ENCODE measurements around the gene D2HGDH.
"Not testable (repeated sequence)": the region's sequence is repeated elsewhere in the genome, so short reads cannot be mapped to it uniquely, and the experiment has no call there.

Gene D2HGDH

DNA sequence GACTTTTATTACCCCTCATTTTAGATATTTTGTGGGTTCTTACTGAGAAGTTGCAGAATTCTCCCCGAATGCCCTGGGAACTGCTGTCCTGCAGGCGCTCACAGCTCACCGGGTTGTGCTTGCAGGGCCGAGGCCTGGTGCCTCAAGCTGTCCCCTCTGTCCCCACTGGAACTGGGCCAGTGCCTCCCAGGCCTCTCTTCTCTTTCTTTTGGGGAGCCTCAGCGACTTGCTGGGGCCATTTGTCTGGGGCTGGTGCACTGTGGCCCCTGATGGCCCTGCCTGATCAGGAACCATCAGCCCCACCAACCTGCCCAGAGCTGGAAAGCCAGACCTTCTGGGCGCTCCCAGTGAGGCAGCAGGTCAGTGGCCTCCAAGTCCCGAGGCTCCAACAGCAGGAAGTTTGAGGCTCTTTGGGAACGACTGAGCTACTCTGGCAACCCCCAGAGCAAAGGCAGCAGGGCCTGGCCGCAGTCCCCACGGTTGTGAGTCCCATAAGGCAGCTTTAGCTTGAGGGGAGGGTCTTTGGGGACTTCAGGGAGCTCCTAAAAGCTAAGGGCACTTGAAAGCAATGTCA lies 59.9 kb downstream of the D2HGDH start:
- DNase-seq (ENCODE audit: low read depth): no peak

DNA sequence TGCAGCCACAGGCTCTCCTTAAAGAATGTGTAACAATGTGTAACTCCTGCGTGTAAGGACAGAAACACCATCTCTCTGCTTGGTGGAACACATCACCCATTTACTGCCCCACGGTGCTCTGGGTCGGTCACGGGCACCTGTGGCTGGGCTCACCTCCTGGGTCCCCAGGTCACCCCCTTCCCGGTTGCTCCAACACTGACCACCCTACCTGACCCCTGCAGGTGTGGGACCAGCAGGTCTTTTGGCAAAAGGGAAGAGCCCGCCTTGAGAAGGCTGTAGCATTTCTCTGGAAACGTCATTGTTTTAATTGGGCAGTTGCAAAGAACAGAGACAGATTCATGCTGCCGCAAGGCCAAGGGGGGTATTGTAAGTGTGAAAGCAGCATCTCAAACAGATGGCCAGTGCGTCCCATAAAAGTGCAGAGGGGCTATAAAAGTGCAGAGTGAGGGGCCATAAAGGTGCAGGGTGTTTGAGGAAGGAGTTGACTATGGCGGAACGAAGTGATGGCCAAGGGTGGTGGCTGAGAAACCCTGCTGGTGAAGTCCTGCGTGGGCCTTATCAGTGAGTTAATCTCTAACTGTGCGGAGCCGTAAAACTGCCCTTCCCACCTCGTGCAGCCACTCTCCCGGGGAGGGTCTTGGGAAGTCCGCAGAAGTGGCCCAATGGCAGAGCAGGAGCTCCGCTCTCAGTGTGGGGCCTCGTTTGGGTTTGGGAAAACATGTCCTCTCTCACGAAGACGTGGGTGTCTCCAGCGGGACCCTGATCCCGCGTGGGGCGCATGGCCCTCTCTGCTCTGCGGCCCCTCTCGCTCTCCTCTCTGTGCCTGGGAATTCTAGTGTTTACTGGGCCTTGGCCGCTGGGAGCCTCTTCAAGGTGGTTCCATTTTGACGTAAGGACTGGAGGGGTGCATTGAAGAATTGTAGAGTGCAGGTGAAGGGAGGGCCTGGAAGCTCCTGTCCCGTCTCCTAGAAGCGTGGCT lies 60.9 kb downstream of the D2HGDH start:
- DNase-seq (ENCODE audit: low read depth): no peak

DNA sequence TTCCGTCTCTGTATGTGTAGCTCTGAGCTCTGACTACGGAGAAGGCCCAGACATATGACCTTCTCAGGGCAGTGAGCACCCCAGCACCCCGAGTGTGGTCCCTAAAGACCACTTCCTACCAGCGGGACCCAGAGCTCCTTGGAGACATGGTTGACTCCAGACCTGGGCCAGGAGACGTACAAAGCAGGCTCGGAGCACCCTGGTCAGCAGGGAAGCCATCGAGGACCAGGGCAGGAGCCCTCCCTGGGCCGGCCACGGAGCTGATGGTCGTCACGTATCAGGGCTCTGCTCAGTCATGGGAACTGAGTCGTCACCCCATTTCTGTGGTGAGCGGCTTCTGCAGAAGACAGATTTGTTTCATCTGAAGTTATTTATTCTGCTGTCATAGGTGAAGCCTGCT lies 61.8 kb downstream of the D2HGDH start:
- no peak for DNase-seq (ENCODE audit: low read depth)

DNA sequence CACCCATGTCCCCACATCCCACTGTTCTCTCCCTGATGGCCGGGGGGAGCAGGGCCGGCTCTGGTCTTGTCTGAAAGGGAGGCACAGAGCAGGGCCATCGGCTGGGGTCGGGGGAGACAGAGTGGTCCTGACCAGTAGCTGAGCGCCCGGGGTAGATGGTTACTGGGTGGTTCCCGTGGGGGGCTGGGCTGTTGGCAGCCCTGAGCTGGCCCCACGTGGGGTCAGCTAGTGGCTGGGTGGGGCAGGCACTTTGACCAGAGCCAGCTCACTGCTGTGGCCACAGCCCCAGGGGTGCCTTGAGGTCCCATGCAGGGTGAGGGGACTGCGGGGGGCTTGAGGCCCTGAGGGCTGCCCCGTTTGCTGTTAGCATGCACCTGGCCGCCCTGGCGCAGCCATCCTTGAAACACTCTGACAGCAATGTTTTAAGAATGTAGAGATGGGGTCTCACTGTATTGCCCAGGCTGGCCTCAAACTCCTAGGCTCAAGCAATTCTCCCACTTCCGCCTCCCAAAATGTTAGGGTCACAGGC lies 62.2 kb downstream of the D2HGDH start:
- DNase-seq (ENCODE audit: low read depth): no peak

DNA sequence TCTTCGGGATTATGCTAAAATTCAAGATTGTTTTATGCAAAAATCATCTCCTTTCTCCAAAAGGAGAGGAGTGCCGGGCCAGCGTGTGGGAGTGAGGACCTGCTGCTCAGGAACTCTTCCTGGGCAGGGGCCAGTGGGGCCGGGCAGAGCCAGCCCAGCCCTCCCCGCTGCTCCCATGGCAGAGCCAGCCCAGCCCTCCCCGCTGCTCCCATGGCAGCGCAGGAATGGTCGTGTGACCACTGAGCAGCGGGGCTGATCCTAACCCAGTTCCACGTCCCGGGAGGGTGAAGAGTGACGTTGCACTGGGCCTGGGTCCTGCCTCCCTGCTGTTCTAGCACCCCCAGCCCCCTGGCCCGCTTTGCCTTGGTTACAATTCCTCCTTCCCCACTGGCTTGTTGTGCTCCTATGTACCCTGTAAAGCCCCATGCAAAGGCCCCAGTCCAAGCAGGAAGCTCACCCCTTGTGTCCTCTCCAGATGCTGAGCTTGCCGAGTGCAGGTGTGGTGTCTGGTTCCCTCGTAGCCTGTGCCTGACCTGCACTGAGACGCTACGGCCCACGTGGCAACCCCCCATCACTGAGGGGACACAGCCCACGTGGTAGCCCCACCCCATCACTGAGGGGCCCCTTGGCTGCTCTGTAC lies 63.1 kb downstream of the D2HGDH start:
- no peak for DNase-seq (ENCODE audit: low read depth)

DNA sequence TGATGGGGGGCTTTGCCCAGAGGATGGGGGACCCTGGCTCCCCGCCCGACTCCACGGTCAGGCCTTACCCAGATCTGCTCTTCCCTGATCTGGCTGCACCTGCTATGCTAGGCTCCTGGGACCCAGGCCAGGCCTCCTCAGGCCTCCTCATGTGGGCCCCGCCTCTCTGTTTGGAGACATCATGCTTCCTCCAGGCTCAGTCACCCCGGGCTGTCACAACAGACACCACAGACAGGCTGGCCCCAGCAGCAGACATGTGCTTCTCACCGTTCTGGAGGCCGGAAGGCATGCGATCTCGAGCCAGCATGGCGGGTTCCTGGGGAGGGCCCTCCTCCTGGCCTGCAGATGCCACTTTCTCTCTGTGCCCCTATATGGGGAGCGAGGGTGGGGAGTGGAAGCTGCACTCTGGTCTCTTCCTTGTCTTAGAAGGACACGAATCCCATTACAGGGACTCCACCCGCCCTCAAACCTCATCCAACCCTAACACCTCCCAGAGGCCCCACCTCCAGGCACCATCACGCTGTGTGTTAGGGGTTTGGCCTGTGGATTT lies 63.7 kb downstream of the D2HGDH start:
- no peak for DNase-seq (ENCODE audit: low read depth)

DNA sequence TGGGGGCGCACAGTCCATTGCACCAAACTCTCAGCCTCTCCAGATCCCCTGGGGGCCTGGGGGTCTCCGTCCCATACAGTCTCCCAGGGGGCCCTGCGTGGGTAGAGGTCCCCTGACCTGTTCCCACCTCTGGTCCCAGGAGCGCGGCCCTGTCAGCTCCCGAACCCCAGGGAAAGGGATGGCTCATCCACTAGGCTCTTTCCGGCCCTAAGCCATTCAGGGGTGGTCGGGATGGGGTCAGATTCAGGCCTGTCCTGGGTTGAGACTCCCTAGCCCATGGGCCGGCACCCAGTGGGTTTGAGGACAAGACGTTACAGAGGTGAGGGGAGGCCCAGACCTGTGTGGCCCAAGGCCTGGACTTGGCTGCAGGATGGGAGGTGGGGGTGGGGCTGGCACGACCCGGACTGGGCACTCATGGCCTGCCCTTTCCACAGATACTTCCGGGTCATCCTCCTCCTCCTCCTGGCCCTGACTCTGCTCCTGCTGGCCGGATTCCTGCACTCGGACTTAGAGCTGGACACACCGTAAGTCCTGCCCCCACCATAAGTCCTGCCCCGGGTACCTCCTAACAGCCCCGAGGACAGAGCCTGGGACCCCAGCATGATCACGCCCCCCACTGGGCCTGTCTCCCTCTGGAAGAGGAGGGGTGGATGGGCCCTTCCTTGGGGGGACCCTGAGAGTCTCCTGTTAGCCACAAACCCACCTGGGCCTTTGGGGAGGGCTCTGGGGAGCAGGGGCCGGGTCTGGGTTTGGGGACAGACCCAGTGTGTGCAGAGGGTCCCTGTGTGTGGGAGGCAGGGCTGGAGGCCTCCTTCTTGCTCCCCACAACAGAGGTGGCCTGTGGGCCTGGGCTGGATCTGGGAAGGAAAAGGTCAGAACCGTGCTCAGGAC lies 64.4 kb downstream of the D2HGDH start:
- DNase-seq (ENCODE audit: low read depth): no peak

DNA sequence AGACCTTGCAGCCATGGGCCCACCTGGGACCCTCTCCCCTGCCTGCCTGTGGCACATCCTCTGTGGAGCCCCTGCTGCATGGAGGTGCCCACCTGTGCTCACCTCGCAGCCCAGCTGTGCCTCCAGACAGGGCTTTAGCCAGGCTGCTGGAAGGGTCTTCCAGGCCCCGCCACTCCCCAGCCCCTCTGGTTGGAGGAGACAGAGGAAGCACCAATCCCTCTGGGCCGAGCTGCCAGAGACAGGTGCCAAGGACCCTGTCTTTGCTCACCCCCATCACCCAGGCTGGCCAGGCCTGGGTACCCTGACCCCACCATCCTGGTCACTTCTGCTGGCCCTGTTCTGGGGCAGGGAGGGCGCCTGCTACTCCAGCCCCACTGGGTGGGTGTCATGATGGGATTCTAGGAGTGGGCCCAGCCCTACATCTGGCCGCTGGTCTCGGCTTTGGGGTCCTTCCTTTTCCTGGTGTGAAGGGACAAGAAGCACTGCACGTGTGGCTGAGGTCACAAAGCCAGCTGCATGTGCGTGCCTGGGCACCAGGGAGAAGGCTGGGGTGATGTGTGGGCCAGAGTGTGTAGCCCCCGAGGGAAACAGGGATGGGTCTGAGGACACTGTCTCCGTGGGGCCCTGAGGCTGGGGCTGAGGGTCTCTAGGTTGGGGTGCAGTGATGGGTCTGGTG lies 65.2 kb downstream of the D2HGDH start:
- DNase-seq (ENCODE audit: low read depth): no peak

DNA sequence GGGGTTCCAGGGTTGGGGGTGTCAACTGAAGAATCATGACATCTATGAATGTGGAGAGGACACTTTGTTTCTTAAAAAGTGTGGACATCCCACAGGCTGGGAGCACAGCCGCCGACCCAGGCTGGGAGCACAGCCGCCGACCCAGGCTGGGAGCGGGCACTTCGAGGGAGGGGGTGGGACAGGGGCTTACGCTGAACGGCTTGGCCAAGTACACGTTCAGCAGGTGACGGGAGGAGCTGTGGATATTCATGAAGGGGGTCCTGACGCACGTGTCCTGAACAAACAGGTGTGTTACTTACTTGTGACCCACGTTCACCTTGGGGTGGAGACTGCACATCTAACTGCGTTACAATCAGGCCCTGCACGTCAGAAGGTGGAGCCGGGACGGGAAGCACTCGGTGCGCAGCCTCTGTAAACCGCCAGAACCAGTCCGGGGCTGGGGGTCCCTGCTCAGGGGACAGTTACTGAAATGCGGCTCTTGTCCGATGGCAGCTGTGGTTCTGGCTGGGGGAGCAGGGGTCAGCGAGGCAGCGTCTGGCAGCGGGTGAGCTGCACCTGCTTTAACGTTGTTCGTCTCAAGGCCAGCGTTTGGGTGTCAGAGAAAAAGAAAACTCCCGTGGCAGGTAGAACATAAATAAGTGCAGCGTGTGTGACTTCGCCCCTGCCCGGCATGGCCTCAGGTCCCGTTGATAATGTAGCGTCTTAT lies 65.9 kb downstream of the D2HGDH start:
- DNase-seq (ENCODE audit: low read depth): not testable (repeated sequence)

DNA sequence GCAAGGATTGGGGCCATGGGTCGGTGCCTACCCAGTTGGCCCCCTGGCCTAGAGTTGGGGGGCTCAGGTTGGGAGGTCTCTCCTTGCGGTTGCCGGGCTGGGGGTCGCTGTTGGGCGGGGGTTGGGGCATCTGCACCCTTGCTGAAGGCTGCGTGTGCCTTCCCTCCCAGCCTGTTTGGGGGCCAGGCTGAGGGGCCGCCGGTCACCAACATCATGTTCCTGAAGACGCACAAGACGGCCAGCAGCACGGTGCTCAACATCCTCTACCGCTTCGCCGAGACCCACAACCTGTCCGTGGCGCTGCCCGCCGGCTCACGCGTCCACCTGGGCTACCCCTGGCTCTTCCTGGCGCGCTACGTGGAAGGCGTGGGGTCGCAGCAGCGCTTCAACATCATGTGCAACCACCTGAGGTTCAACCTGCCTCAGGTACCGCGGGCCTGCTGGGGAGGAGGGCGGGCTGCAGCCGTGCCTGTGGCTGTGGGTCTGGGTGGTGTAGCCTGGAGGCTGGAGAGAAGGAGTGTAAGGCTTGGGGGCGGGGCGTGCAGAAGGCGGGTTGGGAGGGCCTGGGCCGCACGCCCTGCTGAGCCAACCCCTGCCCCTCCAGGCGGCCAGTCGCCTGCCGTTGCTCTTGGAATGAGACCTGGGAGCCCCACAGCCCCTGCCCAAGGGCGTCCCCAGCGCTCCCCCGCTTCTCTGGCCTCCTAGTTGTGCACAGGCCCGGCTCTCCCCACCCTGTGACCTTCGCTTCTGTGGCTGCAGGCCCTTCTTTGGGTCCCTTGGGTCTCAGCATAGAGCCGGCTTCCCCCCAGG lies 67.4 kb downstream of the D2HGDH start:
- DNase-seq (ENCODE audit: low read depth): no peak

DNA sequence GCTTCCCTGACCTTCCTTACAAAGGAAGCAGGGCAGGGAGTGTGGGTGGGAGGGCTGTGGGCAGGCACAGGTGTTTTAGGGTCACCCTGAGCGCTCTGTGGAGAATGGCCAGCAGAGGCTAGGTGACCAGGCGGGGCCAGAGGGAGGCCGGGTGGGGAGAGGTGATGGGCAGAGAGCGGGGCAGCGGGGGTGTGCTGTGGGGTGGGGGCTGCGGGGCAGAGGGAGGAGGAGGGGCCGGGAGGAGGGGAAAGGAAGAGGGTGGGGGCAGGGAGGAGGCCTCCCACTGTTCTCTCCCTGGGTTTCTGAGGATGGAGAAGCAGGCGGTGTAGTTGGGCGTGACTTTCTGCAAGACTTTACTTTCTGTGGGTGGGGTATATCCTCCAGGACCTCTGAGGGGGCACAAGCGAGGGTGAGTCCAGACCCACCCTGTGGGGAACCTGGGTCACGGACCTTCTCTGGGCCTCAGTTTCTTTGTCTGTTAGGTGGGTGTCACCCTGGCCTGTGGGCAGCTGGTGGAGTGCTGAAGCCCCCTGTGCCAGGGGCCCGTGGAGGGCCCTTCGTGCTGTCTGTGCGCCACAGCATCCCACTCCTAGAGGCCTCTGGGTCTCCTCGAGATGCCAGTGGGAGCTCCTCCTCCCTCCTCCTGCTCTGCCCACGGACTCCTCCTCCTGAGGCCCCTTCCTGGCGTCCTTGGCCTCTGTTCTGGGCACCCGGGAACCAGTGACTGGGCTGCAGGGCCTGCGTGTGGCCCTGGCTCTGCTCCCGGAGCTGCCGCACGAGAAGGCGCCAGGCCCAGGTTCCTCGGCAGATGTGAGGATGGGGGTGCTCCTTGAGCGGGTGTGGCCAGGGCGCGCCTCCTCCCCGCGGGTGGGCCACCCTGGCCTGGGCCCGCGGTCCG lies 68.2 kb downstream of the D2HGDH start:
- DNase-seq (ENCODE audit: low read depth): no peak

DNA sequence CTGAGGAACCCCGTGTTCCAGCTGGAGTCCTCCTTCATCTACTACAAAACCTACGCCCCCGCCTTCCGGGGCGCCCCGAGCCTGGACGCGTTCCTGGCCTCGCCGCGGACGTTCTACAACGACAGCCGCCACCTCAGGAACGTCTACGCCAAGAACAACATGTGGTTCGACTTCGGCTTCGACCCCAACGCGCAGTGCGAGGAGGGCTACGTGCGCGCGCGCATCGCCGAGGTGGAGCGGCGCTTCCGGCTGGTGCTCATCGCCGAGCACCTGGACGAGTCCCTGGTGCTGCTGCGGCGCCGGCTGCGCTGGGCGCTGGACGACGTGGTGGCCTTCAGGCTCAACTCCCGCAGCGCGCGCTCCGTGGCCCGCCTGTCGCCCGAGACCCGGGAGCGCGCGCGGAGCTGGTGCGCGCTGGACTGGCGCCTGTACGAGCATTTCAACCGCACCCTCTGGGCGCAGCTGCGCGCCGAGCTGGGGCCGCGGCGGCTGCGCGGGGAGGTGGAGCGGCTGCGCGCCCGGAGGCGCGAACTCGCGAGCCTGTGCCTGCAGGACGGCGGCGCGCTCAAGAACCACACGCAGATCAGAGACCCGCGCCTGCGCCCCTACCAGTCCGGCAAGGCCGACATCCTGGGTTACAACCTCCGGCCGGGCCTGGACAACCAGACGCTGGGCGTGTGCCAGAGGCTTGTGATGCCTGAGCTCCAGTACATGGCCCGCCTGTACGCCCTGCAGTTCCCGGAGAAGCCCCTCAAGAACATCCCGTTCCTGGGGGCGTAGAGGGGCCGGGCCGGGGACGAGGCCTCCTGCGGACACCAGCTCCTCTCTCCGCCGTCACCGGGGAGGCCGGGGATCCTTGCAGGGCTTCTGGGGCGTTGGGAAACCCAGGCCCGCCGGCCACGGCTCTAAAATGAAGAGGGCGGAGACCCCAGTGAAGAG lies 69.2 kb downstream of the D2HGDH start:
- peak; percentile 27 for DNase-seq (ENCODE audit: low read depth)

DNA sequence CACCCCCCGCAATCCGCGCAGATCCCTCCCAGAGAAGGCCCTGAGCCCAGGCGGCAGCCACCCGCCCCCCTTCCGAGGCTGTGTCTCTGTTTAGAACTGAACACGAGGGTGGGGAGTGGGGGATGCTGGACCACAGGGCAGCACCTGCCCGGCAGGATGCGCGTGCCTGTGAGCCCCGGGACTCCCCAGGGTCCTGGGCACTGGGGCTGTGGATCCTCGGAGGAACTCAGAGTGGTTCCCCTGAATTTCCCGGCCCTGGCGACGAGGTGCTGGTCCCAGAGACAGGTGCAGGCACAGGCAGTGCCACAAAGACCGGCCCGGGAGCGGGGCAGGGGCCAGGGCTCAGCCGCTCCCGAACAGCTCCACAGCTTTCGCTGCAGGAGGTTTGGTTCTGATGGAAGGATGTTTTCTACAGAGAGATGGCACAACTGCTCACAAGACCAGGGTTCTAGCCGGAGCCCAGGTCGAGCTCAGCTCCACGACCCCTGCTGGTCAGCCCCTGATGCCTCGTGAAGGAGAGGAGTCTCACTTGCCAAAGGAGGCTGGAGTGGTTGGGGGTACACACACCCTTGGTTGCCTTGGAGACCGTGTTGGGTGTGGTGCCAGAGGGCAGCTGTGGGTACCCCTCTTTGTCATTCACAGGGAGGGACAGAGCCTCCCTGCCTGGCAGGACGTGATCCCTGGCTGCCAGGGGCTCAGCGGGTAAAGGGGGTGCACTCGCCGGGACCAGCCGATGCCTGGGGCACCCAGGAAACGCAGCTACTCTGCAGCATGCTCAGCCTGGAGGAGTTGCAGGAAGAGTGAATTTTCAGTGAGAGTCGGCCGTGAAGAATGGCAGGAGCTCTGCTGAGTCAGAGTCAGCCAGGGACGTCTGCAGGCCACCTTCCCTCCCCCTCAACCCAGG lies 70.1 kb downstream of the D2HGDH start:
- DNase-seq (ENCODE audit: low read depth): no peak

DNA sequence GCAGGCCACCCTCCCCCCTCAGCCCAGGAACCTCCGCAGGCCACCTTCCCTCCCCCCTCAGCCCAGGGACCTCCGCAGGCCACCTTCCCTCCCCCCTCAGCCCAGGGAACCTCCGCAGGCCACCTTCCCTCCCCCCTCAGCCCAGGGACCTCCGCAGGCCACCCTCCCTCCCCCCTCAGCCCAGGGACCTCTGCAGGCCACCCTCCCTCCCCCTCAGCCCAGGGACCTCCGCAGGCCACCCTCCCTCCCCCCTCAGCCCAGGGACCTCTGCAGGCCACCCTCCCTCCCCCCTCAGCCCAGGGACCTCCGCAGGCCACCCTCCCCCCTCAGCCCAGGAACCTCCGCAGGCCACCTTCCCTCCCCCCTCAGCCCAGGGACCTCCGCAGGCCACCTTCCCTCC lies 71.8 kb downstream of the D2HGDH start:
- not testable (repeated sequence) for DNase-seq (ENCODE audit: low read depth)

DNA sequence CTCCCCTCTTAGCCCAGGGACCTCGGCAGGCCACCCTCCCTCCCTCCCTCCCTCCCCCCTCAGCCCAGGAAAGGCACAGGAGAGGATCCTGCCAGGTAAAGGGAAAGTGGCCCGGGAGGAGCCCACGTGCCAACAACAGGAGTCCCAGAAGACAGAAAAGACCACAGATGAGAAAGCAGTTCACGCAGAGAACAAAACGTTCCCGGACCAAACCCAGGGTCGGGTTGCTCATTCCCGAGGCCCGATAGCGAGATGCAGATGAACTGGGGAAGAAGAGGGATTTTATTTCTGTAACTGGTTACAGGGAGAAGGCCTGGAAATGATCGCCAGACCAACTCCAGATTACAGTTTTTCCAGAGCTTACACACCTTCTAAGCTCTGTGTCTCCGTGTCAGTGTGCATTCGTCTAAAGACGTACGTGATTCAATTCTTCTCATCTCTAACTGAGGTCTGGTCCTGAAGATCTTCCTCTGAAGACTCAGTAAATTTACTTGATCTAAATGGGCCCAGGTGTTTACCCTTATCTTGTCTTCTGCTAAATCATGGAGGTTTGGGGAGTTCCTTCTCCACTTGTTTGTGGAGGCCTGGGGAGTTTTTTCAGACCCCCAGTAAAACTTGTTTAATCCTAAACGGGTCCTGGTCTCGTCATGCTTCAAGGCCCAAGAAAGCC lies 73.8 kb downstream of the D2HGDH start:
- no peak for DNase-seq (ENCODE audit: low read depth)
